HepG2 (cell line): Measurements from ENCODE around the gene CTSW. TPM values are rescaled to one million over a fixed set of nuclear protein-coding genes. Genes with fewer than 3 reads are reported as not detected.
A peak's percentile ranks its signal among the peaks of the same experiment; 100 is the strongest.

Experiments
- AHR ChIP-seq: IDR thresholded peaks from 2 replicates; pipeline ENCODE4 v1.6.1; 2018; ENCODE audit warnings: missing genetic modification reagents, missing compliant biosample characterization
- AKAP8 ChIP-seq: sonication (generic); formaldehyde crosslinking; IDR thresholded peaks from 2 replicates; pipeline ENCODE4 v1.5.1; 2020; ENCODE audit warnings: mild to moderate bottlenecking, missing genetic modification reagents
- FIP1L1 ChIP-seq: fragments of 200-400 bp; formaldehyde crosslinking; IDR thresholded peaks from 2 replicates; pipeline ENCODE4 v1.6.1; 2018; ENCODE audit warnings: low read depth, mild to moderate bottlenecking, low read length, moderate library complexity, borderline replicate concordance; ENCODE audit not compliant: insufficient read depth
- GZF1 ChIP-seq: sonication (generic); formaldehyde crosslinking; IDR thresholded peaks from 2 replicates; pipeline ENCODE4 v1.5.1; 2020; ENCODE audit warnings: mild to moderate bottlenecking, missing genetic modification reagents
- IRX3 ChIP-seq: sonication (generic); formaldehyde crosslinking; IDR thresholded peaks from 2 replicates; pipeline ENCODE4 v1.8.1; 2023; ENCODE audit warnings: mild to moderate bottlenecking, low read depth, missing genetic modification reagents, borderline replicate concordance
- KLF11 ChIP-seq: IDR thresholded peaks from 2 replicates; pipeline ENCODE4 v1.6.1; 2016; ENCODE audit warnings: missing compliant biosample characterization
- RBM22 ChIP-seq: fragments of 200-400 bp; formaldehyde crosslinking; optimal IDR thresholded peaks from 2 replicates; pipeline ENCODE3; 2017; ENCODE audit warnings: mild to moderate bottlenecking, low read length, moderate library complexity
- TSC22D2 ChIP-seq: sonication (generic); formaldehyde crosslinking; IDR thresholded peaks from 2 replicates; pipeline ENCODE4 v1.5.1; 2020; ENCODE audit warnings: missing genetic modification reagents, mild to moderate bottlenecking, borderline replicate concordance
- ZBTB1 ChIP-seq: sonication (generic); formaldehyde crosslinking; IDR thresholded peaks from 2 replicates; pipeline ENCODE4 v1.4.0; 2020; ENCODE audit warnings: missing genetic modification reagents, borderline replicate concordance
- ZBTB42 ChIP-seq: sonication (generic); formaldehyde crosslinking; IDR thresholded peaks from 2 replicates; pipeline ENCODE4 v1.5.0; 2020; ENCODE audit warnings: mild to moderate bottlenecking, missing genetic modification reagents
- ZFP37 ChIP-seq: sonication (generic); formaldehyde crosslinking; IDR thresholded peaks from 2 replicates; pipeline ENCODE4 v1.4.0; 2020; ENCODE audit warnings: missing genetic modification reagents, borderline replicate concordance
- ZNF18 ChIP-seq: sonication (generic); formaldehyde crosslinking; IDR thresholded peaks from 2 replicates; pipeline ENCODE4 v1.8.0; 2022; ENCODE audit warnings: mild to moderate bottlenecking, missing genetic modification reagents; ENCODE audit not compliant: insufficient replicate concordance
- ZNF281 ChIP-seq: sonication (generic); formaldehyde crosslinking; IDR thresholded peaks from 2 replicates; pipeline ENCODE4 v1.4.0; 2020; ENCODE audit warnings: missing genetic modification reagents, borderline replicate concordance
- polyA plus RNA-seq, 8 experiments: library from polyadenylated mRNA; depleted of rRNA in 3 of 8; stranded (reverse) in 7 of 8; unstranded in 1 of 8; fragments of >200 nt; fragmentation: Illumina TruSeq in 4 of 8; extraction: Trizol in 4 of 8; gene quantifications; 2 replicates each; pipeline versions ENCODE4 v1.2.1 to v1.2.3, GENCODE V29; 2011 to 2016; ENCODE audit warnings: low read depth in 4 of 8, missing spikeins in 1 of 8, mixed read lengths in 1 of 8; ENCODE audit not compliant: insufficient read depth in 1 of 8
- total RNA-seq, 5 experiments: library from RNA; depleted of rRNA; stranded (reverse); fragments of >200 nt; fragmentation: Illumina TruSeq; extraction: Trizol; gene quantifications; 2 replicates each; pipeline ENCODE4 v1.2.3, GENCODE V29; 2016; ENCODE audit warnings: low read depth in 1 of 5
- TF ChIP-seq, protein P1 (sequence below), 2 experiments: sonication (generic) in 1 of 2; formaldehyde crosslinking in 1 of 2; IDR thresholded peaks; 2 replicates each; pipeline versions ENCODE4 v1.6.1 to v1.9.0; 2014 to 2022; ENCODE audit warnings: antibody characterized with exemption in 1 of 2, borderline replicate concordance in 1 of 2, inconsistent platforms in 1 of 2, low read depth in 1 of 2, missing genetic modification reagents in 1 of 2
- TF ChIP-seq, protein P2 (sequence below): sonication (generic); formaldehyde crosslinking; IDR thresholded peaks from 2 replicates; pipeline ENCODE4 v1.4.0; 2020; ENCODE audit warnings: mild to moderate bottlenecking, missing genetic modification reagents

CTSW gene
- total and polyA plus RNA-seq, 2 of the 13 experiments (the other 11 are each of a cell fraction or from before 2014, with no cell fraction given), result 0.09 TPM; not detected in 1

DNA sequence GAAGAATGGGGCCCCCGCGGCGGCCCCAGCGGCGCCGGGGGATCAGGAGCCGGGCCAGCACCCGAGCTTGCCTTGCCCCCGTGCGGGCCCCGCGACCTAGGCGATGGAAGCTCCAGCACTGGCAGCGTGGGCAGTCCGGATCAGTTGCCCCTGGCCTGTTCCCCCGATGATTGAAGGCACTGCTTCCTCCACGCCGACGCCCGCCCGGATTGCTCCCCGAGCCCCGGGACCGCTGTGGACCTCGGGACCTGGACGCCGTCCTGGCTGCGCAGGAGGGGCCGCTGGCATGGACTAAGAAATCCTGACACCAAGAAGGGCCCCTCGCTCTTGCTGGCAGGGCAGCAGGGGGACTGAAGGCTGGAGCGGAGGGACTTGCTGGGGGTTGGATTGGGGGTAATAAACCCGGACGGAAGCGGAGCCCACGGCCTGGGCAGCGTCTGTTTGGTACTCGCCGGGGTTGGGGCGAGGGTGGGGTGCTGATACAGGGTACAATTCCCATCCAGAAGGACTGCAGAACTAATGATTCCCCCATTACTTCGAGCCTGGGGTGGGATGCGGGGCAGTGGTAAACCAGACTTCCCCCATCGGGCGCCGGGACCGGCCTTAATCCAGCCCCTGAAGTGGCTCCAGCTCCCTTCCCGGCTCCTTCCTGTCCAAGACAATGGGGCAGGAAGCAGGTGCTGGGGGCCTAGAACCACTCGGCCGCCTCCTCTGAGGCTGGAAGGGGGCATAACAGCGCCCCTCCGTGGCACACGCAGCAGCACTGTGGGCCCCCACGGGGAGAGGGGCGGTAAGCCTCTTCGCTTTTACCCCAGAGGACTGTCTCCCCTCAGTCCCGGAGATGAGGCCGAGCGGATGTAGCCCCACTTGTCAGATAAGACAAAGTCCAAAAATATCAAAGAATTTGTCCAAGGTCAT is 11.8 kb downstream of the CTSW start (continued):
- TF ChIP-seq, protein P1, sequence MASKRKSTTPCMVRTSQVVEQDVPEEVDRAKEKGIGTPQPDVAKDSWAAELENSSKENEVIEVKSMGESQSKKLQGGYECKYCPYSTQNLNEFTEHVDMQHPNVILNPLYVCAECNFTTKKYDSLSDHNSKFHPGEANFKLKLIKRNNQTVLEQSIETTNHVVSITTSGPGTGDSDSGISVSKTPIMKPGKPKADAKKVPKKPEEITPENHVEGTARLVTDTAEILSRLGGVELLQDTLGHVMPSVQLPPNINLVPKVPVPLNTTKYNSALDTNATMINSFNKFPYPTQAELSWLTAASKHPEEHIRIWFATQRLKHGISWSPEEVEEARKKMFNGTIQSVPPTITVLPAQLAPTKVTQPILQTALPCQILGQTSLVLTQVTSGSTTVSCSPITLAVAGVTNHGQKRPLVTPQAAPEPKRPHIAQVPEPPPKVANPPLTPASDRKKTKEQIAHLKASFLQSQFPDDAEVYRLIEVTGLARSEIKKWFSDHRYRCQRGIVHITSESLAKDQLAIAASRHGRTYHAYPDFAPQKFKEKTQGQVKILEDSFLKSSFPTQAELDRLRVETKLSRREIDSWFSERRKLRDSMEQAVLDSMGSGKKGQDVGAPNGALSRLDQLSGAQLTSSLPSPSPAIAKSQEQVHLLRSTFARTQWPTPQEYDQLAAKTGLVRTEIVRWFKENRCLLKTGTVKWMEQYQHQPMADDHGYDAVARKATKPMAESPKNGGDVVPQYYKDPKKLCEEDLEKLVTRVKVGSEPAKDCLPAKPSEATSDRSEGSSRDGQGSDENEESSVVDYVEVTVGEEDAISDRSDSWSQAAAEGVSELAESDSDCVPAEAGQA (IDR thresholded peaks at IDR 0.05; ENCODE audit: low read depth), result no peak
- TF ChIP-seq, protein P1 (CRISPR knock-in tag; IDR thresholded peaks at IDR 0.05; ENCODE audit: borderline replicate concordance), result 0 out of 2 replicates have a peak, but pooled peaks have one; percentile 17
- no peak for TF ChIP-seq IRX3 (CRISPR knock-in tag)
- peak; percentile 82 for TF ChIP-seq RBM22
- no peak for TF ChIP-seq KLF11 (CRISPR knock-in tag)
- TF ChIP-seq ZBTB42, result no peak
- TF ChIP-seq ZBTB1 (CRISPR knock-in tag), result no peak
- peak; percentile 25 for TF ChIP-seq ZNF18 (CRISPR knock-in tag)
- TF ChIP-seq ZFP37 (CRISPR knock-in tag), result no peak
- peak; percentile 82; the same call in 1 of the 2 replicates for TF ChIP-seq AKAP8 (CRISPR knock-in tag)
- TF ChIP-seq GZF1 (CRISPR knock-in tag), result no peak
- 0 out of 2 replicates have a peak, but pooled peaks have one; percentile 18 for TF ChIP-seq FIP1L1
- no peak for TF ChIP-seq AHR (CRISPR knock-in tag)
- TF ChIP-seq, protein P2, sequence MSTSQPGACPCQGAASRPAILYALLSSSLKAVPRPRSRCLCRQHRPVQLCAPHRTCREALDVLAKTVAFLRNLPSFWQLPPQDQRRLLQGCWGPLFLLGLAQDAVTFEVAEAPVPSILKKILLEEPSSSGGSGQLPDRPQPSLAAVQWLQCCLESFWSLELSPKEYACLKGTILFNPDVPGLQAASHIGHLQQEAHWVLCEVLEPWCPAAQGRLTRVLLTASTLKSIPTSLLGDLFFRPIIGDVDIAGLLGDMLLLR (CRISPR knock-in tag), result no peak
- TF ChIP-seq TSC22D2, result no peak
- TF ChIP-seq ZNF281 (CRISPR knock-in tag), result no peak
